Prostate gland (tissue), 2 donors: ENCODE results near the gene CFAP45. TPM values are rescaled to one million over a fixed set of nuclear protein-coding genes. Genes with fewer than 3 reads are reported as not detected.

ENCODE experiments used
- DNase-seq: peaks from one replicate; pipeline ENCODE4 v3.0.0-alpha.2; 2019; ENCODE audit warnings: low spot score
- H3K27ac ChIP-seq, 2 donors: fragments of 200-600 bp; sonication (generic); 2 replicates each; pipeline ENCODE4 v1.5.1; 2017 to 2019
- H3K27me3 ChIP-seq: fragments of 200-600 bp; sonication (generic); replicated peaks from 2 replicates; pipeline ENCODE4 v1.5.1; 2019; ENCODE audit not compliant: insufficient read depth
- H3K36me3 ChIP-seq, 2 donors: fragments of 200-600 bp; sonication (generic); 1 replicate in 1 of 2; 2 replicates in 1 of 2; pipeline versions ENCODE4 v1.5.1 to v1.8.1; 2017 to 2019
- H3K4me1 ChIP-seq: fragments of 200-600 bp; sonication (generic); replicated peaks from 2 replicates; pipeline ENCODE4 v1.5.1; 2019
- H3K4me3 ChIP-seq, 2 donors: fragments of 200-600 bp; sonication (generic); 2 replicates each; pipeline ENCODE4 v1.5.1; 2017 to 2019
- H3K9me3 ChIP-seq: fragments of 200-600 bp; sonication (generic); 2 replicates; pipeline ENCODE4 v1.5.1; 2017
- POLR2A ChIP-seq: fragments of 450-650 bp; IDR thresholded peaks from one replicate; pipeline ENCODE4 v1.6.1; 2016; ENCODE audit warnings: antibody characterized with exemption, mild to moderate bottlenecking
- POLR2AphosphoS5 ChIP-seq: sonication (generic); formaldehyde crosslinking; IDR thresholded peaks from one replicate; pipeline ENCODE4 v1.6.1; 2017; ENCODE audit warnings: antibody characterized with exemption
- WGBS: methylation state at CpG from one replicate; pipeline ENCODE4 v1.1.5; 2018; 5-methylcytosine and 5-hydroxymethylcytosine counted together
- intact Hi-C: fragments of 100-400 bp; cut with DNase I; formaldehyde crosslinking; loops from one replicate; pipeline ENCODE4 v1.14.2; 2022
- total RNA-seq, 2 donors: library from RNA; depleted of rRNA; stranded (reverse); fragments of >200 nt; gene quantifications; one replicate each; pipeline ENCODE4 v1.1.0, GENCODE V29; 2016
- TF ChIP-seq, protein P1 (sequence below), 4 experiments: fragments of 200-600 bp in 2 of 4; fragments of 450-650 bp in 2 of 4; sonication (generic) in 2 of 4; IDR thresholded peaks; 1 replicate in 3 of 4; 2 replicates in 1 of 4; pipeline ENCODE4 v1.5.1; 2016 to 2019; ENCODE audit warnings: antibody characterized with exemption in 4 of 4, mild to moderate bottlenecking in 2 of 4, moderate library complexity in 2 of 4

Gene CFAP45
- total RNA-seq, 2 donors from 2014 or later, result 2.6 TPM; not detected in 1

DNA sequence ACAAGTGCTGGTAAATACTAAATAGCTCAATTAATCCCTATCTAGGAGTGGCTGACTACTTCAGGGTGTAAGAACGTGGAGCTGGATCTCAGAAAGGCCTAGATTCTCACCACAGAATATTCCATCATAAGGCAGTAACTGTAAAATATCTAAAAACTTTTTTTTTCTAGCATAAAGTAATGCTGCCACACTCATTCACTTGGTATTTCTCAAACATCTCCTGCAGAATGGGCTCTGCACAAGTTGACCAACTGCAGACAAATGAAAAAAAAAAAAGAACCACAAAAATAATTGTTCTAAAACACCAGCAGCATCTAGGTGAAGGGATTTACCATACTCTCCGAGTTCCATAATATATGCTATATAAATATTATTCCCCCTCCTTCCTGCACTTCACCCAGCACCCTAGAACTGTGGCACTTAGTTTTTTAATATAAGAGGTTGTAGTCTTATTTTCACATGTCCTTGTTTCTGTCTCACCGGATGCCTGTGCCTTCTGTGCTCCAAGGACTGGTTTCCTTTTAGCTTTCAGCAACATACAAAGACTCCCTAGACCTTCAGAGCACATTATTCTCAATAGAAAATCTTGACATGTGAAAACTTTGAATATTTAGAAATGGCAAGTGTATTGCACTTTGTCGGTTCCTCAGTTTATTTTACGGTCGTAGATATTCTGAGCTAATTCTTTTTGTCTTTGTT lies 46.4 kb downstream of the CFAP45 start:
- WGBS, result 21% methylated on average over 6 of the region's 6 CpGs
- Histone ChIP-seq H3K9me3 (no peaks in the 10 kb centered on the region), H3K36me3 (no peaks in the 10 kb centered on the region), H3K4me1 (no peaks in the 10 kb centered on the region), H3K4me3 (peak overlapping the region; percentile 52 to 64), H3K27me3 (no peaks in the 10 kb centered on the region), H3K27ac (peak overlapping the region; percentile 84 to 87)
- no peak for DNase-seq
- intact Hi-C loops, result loop anchor here (10.0 kb wide), 1 partner anchor 71 kb away; the partner anchor contains the start of gene TAGLN2
- TF ChIP-seq POLR2A (no peak), POLR2AphosphoS5 (no peak)
- TF ChIP-seq, protein P1, sequence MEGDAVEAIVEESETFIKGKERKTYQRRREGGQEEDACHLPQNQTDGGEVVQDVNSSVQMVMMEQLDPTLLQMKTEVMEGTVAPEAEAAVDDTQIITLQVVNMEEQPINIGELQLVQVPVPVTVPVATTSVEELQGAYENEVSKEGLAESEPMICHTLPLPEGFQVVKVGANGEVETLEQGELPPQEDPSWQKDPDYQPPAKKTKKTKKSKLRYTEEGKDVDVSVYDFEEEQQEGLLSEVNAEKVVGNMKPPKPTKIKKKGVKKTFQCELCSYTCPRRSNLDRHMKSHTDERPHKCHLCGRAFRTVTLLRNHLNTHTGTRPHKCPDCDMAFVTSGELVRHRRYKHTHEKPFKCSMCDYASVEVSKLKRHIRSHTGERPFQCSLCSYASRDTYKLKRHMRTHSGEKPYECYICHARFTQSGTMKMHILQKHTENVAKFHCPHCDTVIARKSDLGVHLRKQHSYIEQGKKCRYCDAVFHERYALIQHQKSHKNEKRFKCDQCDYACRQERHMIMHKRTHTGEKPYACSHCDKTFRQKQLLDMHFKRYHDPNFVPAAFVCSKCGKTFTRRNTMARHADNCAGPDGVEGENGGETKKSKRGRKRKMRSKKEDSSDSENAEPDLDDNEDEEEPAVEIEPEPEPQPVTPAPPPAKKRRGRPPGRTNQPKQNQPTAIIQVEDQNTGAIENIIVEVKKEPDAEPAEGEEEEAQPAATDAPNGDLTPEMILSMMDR (IDR thresholded peaks at IDR 0.05), result no peak

DNA sequence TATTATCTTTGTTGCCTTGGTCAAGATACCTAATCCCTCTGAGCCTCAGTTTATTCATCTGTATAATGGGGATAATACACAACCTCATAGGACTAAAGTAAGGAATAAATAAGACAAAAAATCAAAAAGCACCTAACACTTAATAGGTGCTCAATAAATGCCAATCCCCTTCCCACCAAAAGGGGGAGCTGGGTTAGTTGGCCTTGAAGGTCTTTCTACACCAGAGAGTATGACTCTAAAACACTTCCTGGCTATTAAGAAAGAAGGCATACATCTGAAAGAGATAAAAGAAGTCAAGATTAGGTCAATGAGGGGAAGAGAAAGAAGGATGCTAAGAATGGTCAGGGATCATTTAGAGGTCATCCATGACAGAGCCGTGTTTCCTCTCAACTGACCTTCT lies 48.6 kb downstream of the CFAP45 start:
- 90% methylated on average over 1 of the region's 1 CpG for WGBS
- DNase-seq, result no peak
- H3K27me3 ChIP-seq, result no peaks in the 10 kb centered on the region
- no peak overlapping the region for H3K4me3 ChIP-seq
- no peaks in the 10 kb centered on the region for H3K4me1 ChIP-seq
- no peaks in the 10 kb centered on the region for H3K9me3 ChIP-seq
- TF ChIP-seq, protein P1 (IDR thresholded peaks at IDR 0.05), result no peak
- TF ChIP-seq POLR2AphosphoS5, result no peak
- TF ChIP-seq POLR2A, result no peak
- intact Hi-C loops, result loop anchor here (10.0 kb wide), 1 partner anchor 73 kb away; the partner anchor contains the start of gene TAGLN2
- no peak overlapping the region for H3K27ac ChIP-seq
- no peaks in the 10 kb centered on the region for H3K36me3 ChIP-seq

DNA sequence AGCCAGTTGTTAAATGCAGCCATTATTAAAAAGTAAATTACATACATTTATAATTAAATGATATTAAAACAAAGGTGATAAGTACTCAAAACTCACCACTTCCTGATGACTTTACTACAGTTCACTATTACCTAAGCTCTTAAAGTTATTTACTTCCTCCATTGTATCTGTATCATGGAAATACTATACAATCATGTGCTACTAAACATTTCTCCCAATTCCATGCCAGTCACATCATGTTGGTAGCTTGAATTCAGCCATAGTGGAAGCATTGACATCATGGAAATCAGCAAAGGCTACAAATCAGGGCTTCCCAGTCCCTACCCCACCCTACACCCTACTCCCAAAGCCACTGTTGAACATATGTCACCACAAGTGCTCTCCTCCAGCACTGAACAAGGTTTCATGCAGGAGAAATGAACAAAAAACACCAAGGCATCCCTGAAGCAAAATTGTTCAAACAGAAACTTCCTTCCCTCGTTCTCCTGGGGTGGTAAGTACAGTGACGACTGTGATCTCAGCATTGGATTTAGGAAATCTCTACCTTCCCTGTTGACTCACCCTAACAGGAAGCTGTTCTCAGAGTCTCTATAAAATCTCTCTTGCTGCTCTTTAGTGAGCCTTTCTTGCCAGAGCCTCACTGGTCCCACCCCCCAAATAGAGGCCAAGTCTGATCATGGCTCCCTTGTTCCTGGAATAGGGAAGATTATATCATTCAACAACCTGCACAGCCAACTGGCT lies 50.2 kb downstream of the CFAP45 start:
- Histone ChIP-seq H3K9me3 (no peaks in the 10 kb centered on the region), H3K4me3 (no peak overlapping the region), H3K36me3 (no peaks in the 10 kb centered on the region), H3K27ac (no peak overlapping the region), H3K4me1 (no peaks in the 10 kb centered on the region), H3K27me3 (no peaks in the 10 kb centered on the region)
- intact Hi-C loops, result loop anchor here (10.0 kb wide), 1 partner anchor 75 kb away; the partner anchor contains the start of gene TAGLN2
- DNase-seq, result no peak
- WGBS, result 43% methylated on average over 2 of the region's 2 CpGs
- no peak for TF ChIP-seq POLR2A
- TF ChIP-seq, protein P1 (IDR thresholded peaks at IDR 0.05), result no peak
- no peak for TF ChIP-seq POLR2AphosphoS5

DNA sequence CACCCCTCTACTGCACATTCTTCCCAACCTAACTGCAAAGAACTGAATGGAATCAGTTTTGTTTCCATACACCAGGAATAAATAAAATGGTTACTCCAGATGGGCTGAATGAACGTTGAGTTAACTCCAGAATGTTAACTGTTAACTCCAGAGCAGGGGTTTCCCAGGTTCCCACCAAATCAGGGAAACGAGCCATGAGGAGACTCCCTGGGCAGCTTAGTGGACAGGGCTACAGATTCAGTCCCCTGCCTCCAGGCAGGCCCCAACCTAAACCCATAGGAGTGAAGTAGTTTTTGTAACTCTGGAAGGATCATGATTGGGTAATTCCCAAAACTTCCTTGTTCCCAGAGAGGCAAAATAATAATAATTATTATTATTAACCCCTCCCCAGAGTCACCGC lies 51.6 kb downstream of the CFAP45 start:
- no peak overlapping the region for H3K4me3 ChIP-seq
- no peak for TF ChIP-seq POLR2AphosphoS5
- TF ChIP-seq POLR2A, result no peak
- H3K36me3 ChIP-seq, result no peaks in the 10 kb centered on the region
- no peak for DNase-seq
- H3K27me3 ChIP-seq, result no peaks in the 10 kb centered on the region
- no peak overlapping the region for H3K27ac ChIP-seq
- 73% methylated on average over 3 of the region's 3 CpGs for WGBS
- no peaks in the 10 kb centered on the region for H3K4me1 ChIP-seq
- intact Hi-C loops, result no loop called here
- no peaks in the 10 kb centered on the region for H3K9me3 ChIP-seq

DNA sequence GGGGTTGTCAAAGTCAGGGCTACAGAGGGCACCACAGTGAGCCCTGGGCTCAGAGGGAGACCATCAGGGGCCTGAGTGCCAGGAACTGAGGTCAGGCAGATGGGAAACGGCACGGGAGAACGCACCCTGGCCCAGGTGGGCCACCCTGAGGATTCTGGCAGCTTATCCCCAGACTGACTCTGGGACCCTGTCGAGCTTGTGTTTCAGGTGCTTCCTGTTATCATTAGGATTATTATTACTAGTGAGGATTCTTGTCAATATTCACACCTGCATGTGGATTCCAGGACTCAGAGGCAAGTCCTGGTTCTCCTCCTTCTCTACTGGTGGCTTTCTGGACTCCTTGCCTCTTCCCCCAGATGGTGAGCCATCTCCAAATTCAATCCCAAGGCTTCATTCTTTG lies 52.7 kb downstream of the CFAP45 start:
- H3K27ac ChIP-seq, result no peak overlapping the region
- no peak for DNase-seq
- H3K4me1 ChIP-seq, result no peaks in the 10 kb centered on the region
- TF ChIP-seq POLR2A (no peak), POLR2AphosphoS5 (no peak)
- TF ChIP-seq, protein P1 (IDR thresholded peaks at IDR 0.05), result no peak
- WGBS, result 65% methylated on average over 4 of the region's 4 CpGs
- intact Hi-C loops, result no loop called here
- no peak overlapping the region for H3K4me3 ChIP-seq
- H3K9me3 ChIP-seq, result no peaks in the 10 kb centered on the region
- no peaks in the 10 kb centered on the region for H3K27me3 ChIP-seq
- H3K36me3 ChIP-seq, result no peaks in the 10 kb centered on the region
